K562 treated with DMSO at 1 percent for 12 hours (cell line): Measurements from ENCODE around the gene LARP4. TPM values are rescaled to one million over a fixed set of nuclear protein-coding genes. Genes with fewer than 3 reads are reported as not detected.

Experiments
- total RNA-seq: library from RNA; unstranded; fragments of 300-600 nt; gene quantifications from 2 replicates; pipeline ENCODE4 v1.2.3, GENCODE V29; 2022; ENCODE audit not compliant: insufficient read depth

LARP4 gene
- total RNA-seq, result 6.0 and 37.7 TPM in 2 replicates

GRCh38 chr12:50400638-50401499, at the start of gene LARP4:
LARP4 (plus strand) TSS chr12:50400885; CDS start chr12:50401011, 126 bp downstream.

GRCh38 chr12:50504798-50505674, 104.4 kb downstream of the LARP4 start, which contains the start of gene DIP2B:
DIP2B (plus strand) TSS chr12:50504985; CDS start chr12:50505141, 156 bp downstream.

Other genes with a start within 250 kb of the LARP4 start
- 24.5 and 35.3 TPM in 2 replicates for gene CERS5, start 233.5 kb upstream of the LARP4 start, total RNA-seq
- gene LIMA1, start 117.4 kb upstream of the LARP4 start, total RNA-seq, result 10.5 and 24.5 TPM in 2 replicates
- gene FAM186A, start 4.3 kb upstream of the LARP4 start, total RNA-seq, result not detected in 2 replicates
- 4.0 and 21.3 TPM in 2 replicates for gene DIP2B, start 104.1 kb downstream of the LARP4 start, total RNA-seq